ENCODE results near the gene HNRNPA0. TPM values are rescaled to one million over a fixed set of nuclear protein-coding genes. Genes with fewer than 3 reads are reported as not detected.
"Not testable (repeated sequence)": the region's sequence is repeated elsewhere in the genome, so short reads cannot be mapped to it uniquely, and the experiment has no call there.

The HNRNPA0 gene
- 34.7 TPM for total RNA-seq

- peak; percentile 98 for DNase-seq (ENCODE audit: low spot score)
Measured at GRCh38 chr5:137754188-137754960, at the start of gene HNRNPA0. Gene HNRNPA0 (minus strand): TSS chr5:137754363. CDS start chr5:137754066, 297 bp downstream.

GRCh38 chr5:137802282-137803210 is 48.4 kb upstream of the HNRNPA0 start:
- no peak for DNase-seq (ENCODE audit: low spot score)

GRCh38 chr5:137800700-137801411 is 46.7 kb upstream of the HNRNPA0 start:
- DNase-seq (ENCODE audit: low spot score), result no peak

- DNase-seq (ENCODE audit: low spot score), result no peak
Measured at GRCh38 chr5:137796279-137796678, 42.1 kb upstream of the HNRNPA0 start.

GRCh38 chr5:137794863-137795262 is 40.7 kb upstream of the HNRNPA0 start:
- no peak for DNase-seq (ENCODE audit: low spot score)

GRCh38 chr5:137792303-137792702 is 38.1 kb upstream of the HNRNPA0 start:
- DNase-seq (ENCODE audit: low spot score), result no peak

GRCh38 chr5:137791799-137792198 is 37.6 kb upstream of the HNRNPA0 start:
- no peak for DNase-seq (ENCODE audit: low spot score)

GRCh38 chr5:137791387-137791786 is 37.2 kb upstream of the HNRNPA0 start:
- no peak for DNase-seq (ENCODE audit: low spot score)

- not testable (repeated sequence) for DNase-seq (ENCODE audit: low spot score)
Measured at GRCh38 chr5:137788560-137788959, 34.4 kb upstream of the HNRNPA0 start.

- no peak for DNase-seq (ENCODE audit: low spot score)
Measured at GRCh38 chr5:137782984-137783536, 28.9 kb upstream of the HNRNPA0 start.

GRCh38 chr5:137782055-137782454 is 27.9 kb upstream of the HNRNPA0 start:
- no peak for DNase-seq (ENCODE audit: low spot score)

GRCh38 chr5:137778772-137779564 is 24.8 kb upstream of the HNRNPA0 start:
- DNase-seq (ENCODE audit: low spot score), result no peak

- DNase-seq (ENCODE audit: low spot score), result not testable (repeated sequence)
Measured at GRCh38 chr5:137767937-137768336, 13.8 kb upstream of the HNRNPA0 start.

GRCh38 chr5:137761566-137761965 is 7.4 kb upstream of the HNRNPA0 start:
- DNase-seq (ENCODE audit: low spot score), result no peak

- DNase-seq (ENCODE audit: low spot score), result no peak
Measured at GRCh38 chr5:137760719-137761516, 6.8 kb upstream of the HNRNPA0 start.

- DNase-seq (ENCODE audit: low spot score), result no peak
Measured at GRCh38 chr5:137760294-137760693, 6.1 kb upstream of the HNRNPA0 start.

GRCh38 chr5:137758715-137759306 is 4.6 kb upstream of the HNRNPA0 start:
- DNase-seq (ENCODE audit: low spot score), result no peak

- DNase-seq (ENCODE audit: low spot score), result no peak
Measured at GRCh38 chr5:137758121-137758520, 4.0 kb upstream of the HNRNPA0 start.

GRCh38 chr5:137757634-137758033 is 3.5 kb upstream of the HNRNPA0 start:
- no peak for DNase-seq (ENCODE audit: low spot score)
